Testis (tissue), 3 donors: ENCODE results near the gene OR51F2. TPM values are rescaled to one million over a fixed set of nuclear protein-coding genes. Genes with fewer than 3 reads are reported as not detected.

Experiments used
- DNase-seq: peaks from one replicate; pipeline ENCODE4 v3.0.0-alpha.2; 2019
- H3K27ac ChIP-seq, 2 donors: fragments of 200-600 bp; sonication (generic); one replicate each; pipeline ENCODE4 v1.5.1; 2019
- H3K27me3 ChIP-seq: fragments of 200-600 bp; sonication (generic); one replicate; pipeline ENCODE4 v1.5.1; 2019
- H3K36me3 ChIP-seq: fragments of 200-600 bp; sonication (generic); one replicate; pipeline ENCODE4 v1.5.1; 2017; ENCODE audit warnings: low read depth; ENCODE audit errors: missing control alignments
- H3K4me1 ChIP-seq: fragments of 200-600 bp; sonication (generic); one replicate; pipeline ENCODE4 v1.5.1; 2019
- H3K4me3 ChIP-seq, 2 donors: fragments of 200-600 bp; sonication (generic); one replicate each; pipeline ENCODE4 v1.5.1; 2017 to 2019
- H3K9me3 ChIP-seq: fragments of 200-600 bp; sonication (generic); one replicate; pipeline ENCODE4 v1.5.1; 2017
- CTCF ChIP-seq, 3 experiments: fragments of 450-650 bp in 2 of 3; fragments of 200-600 bp in 1 of 3; sonication (generic) in 1 of 3; IDR thresholded peaks; one replicate each; pipeline ENCODE4 v1.5.1; 2016 to 2019; ENCODE audit warnings: antibody characterized with exemption in 3 of 3, mild to moderate bottlenecking in 2 of 3, moderate library complexity in 1 of 3
- POLR2A ChIP-seq: fragments of 450-650 bp; IDR thresholded peaks from one replicate; pipeline ENCODE4 v1.6.1; 2017; ENCODE audit warnings: antibody characterized with exemption, mild to moderate bottlenecking, moderate library complexity
- WGBS, 2 donors: methylation state at CpG; one replicate each; pipeline ENCODE4 v1.1.5; 2018; 5-methylcytosine and 5-hydroxymethylcytosine counted together
- intact Hi-C: fragments of 100-400 bp; cut with DNase I; formaldehyde crosslinking; loops from one replicate; pipeline ENCODE4 v1.15.1; 2023; ENCODE audit warnings: low total_unique reads
- polyA plus RNA-seq: library from polyadenylated mRNA; stranded (reverse); fragments of 350-450 nt; fragmentation: Illumina TruSeq; extraction: RNeasy Lipid Tissue Mini Kit (QIAGEN cat#74804); gene quantifications from one replicate; pipeline ENCODE4 v1.2.3, GENCODE V29; 2014; ENCODE audit warnings: low read depth, low replicate concordance; ENCODE audit not compliant: insufficient read depth
- total RNA-seq, 2 donors: library from RNA; depleted of rRNA; stranded (reverse); fragments of >200 nt; gene quantifications; one replicate each; pipeline ENCODE4 v1.2.3, GENCODE V29; 2016

The OR51F2 gene
- total and polyA plus RNA-seq, 3 donors from 2014 or later = not detected

- H3K27ac ChIP-seq = no peak overlapping the region
- TF ChIP-seq CTCF (IDR thresholded peaks at IDR 0.05) (no peak), POLR2A (no peak)
- DNase-seq = no peak
- no peak overlapping the region for H3K4me3 ChIP-seq
- H3K27me3 ChIP-seq = no peaks in the 10 kb centered on the region
- no peaks in the 10 kb centered on the region for H3K4me1 ChIP-seq
- H3K36me3 ChIP-seq = no peaks in the 10 kb centered on the region
- WGBS, 2 donors = 62 to 79% methylated on average over 1 of the region's 1 CpG
- intact Hi-C loops = no loop called here
- no peaks in the 10 kb centered on the region for H3K9me3 ChIP-seq
Observed at GRCh38 chr11:4830346-4830745, 9.2 kb downstream of the OR51F2 start.

GRCh38 chr11:4830909-4831308 lies 9.8 kb downstream of the OR51F2 start:
- WGBS, 2 donors = 60 to 77% methylated on average over 2 of the region's 2 CpGs
- Histone ChIP-seq H3K4me3 (no peak overlapping the region), H3K27ac (no peak overlapping the region), H3K9me3 (no peaks in the 10 kb centered on the region), H3K4me1 (no peaks in the 10 kb centered on the region), H3K36me3 (no peaks in the 10 kb centered on the region), H3K27me3 (no peaks in the 10 kb centered on the region)
- TF ChIP-seq CTCF (IDR thresholded peaks at IDR 0.05) (no peak), POLR2A (no peak)
- no peak for DNase-seq
- intact Hi-C loops = no loop called here

GRCh38 chr11:4839851-4840549 lies 18.9 kb downstream of the OR51F2 start:
- intact Hi-C loops = no loop called here
- no peak overlapping the region for H3K27ac ChIP-seq
- no peaks in the 10 kb centered on the region for H3K36me3 ChIP-seq
- TF ChIP-seq POLR2A = no peak
- TF ChIP-seq CTCF (IDR thresholded peaks at IDR 0.05) = no peak
- no peaks in the 10 kb centered on the region for H3K9me3 ChIP-seq
- no peak overlapping the region for H3K4me3 ChIP-seq
- H3K4me1 ChIP-seq = no peaks in the 10 kb centered on the region
- DNase-seq = no peak
- H3K27me3 ChIP-seq = no peaks in the 10 kb centered on the region
- 90 to 95% methylated on average over 2 of the region's 2 CpGs for WGBS, 2 donors

GRCh38 chr11:4848908-4849532 lies 27.9 kb downstream of the OR51F2 start, which contains the start of gene OR51S1:
Gene OR51S1 (minus strand): TSS chr11:4849208. CDS start chr11:4849208, 0 bp downstream.
- Histone ChIP-seq H3K27ac (no peak within 1 kb of the TSS), H3K36me3 (no peaks in the 10 kb centered on the region), H3K4me3 (no peak within 1 kb of the TSS), H3K9me3 (no peaks in the 10 kb centered on the region), H3K27me3 (no peaks in the 10 kb centered on the region), H3K4me1 (no peaks in the 10 kb centered on the region)
- TF ChIP-seq CTCF (IDR thresholded peaks at IDR 0.05) (no peak), POLR2A (no peak)
- 75 to 79% methylated on average over 9 of the region's 9 CpGs for WGBS, 2 donors
- intact Hi-C loops = no loop called here
- DNase-seq = no peak
